BLaER1 (cell line): ENCODE measurements around the gene FRMPD4.

ENCODE experiments used
- H3K27ac ChIP-seq: shearing (Covaris generic); formaldehyde crosslinking; 2 replicates; pipeline ENCODE4 v1.8.1; 2022
- H3K27me3 ChIP-seq: shearing (Covaris generic); formaldehyde crosslinking; 2 replicates; pipeline ENCODE4 v1.8.1; 2022
- H3K36me3 ChIP-seq: shearing (Covaris generic); formaldehyde crosslinking; 2 replicates; pipeline ENCODE4 v1.8.1; 2022
- H3K4me1 ChIP-seq: shearing (Covaris generic); formaldehyde crosslinking; 2 replicates; pipeline ENCODE4 v1.8.1; 2022
- H3K4me2 ChIP-seq: shearing (Covaris generic); formaldehyde crosslinking; 2 replicates; pipeline ENCODE4 v1.8.1; 2022
- H3K4me3 ChIP-seq: shearing (Covaris generic); formaldehyde crosslinking; 2 replicates; pipeline ENCODE4 v1.8.1; 2022
- H3K9ac ChIP-seq: shearing (Covaris generic); formaldehyde crosslinking; 2 replicates; pipeline ENCODE4 v1.8.1; 2022
- H3K9me3 ChIP-seq: shearing (Covaris generic); formaldehyde crosslinking; 2 replicates; pipeline ENCODE4 v1.8.1; 2022
- H4K20me1 ChIP-seq: shearing (Covaris generic); formaldehyde crosslinking; 2 replicates; pipeline ENCODE4 v1.8.1; 2022
- Cebpa-rat ChIP-seq: shearing (Covaris generic); IDR thresholded peaks from 2 replicates; pipeline ENCODE4 v1.8.1; 2022

Gene FRMPD4

GRCh38 chrX:12378253-12378652 lies 240.0 kb downstream of the FRMPD4 start:
- no peak overlapping the region for H3K9ac ChIP-seq
- H3K36me3 ChIP-seq: no peaks in the 10 kb centered on the region
- no peak overlapping the region for H3K27ac ChIP-seq
- H3K4me2 ChIP-seq: no peak overlapping the region
- no peaks in the 10 kb centered on the region for H3K9me3 ChIP-seq
- H3K4me3 ChIP-seq: no peak overlapping the region
- H4K20me1 ChIP-seq: no peaks in the 10 kb centered on the region; the same call in 1 of the 2 replicates
- H3K27me3 ChIP-seq: peaks cover 94% of the 10 kb centered on the region
- no peaks in the 10 kb centered on the region for H3K4me1 ChIP-seq
- TF ChIP-seq Cebpa-rat: no peak

GRCh38 chrX:12378706-12379105 lies 240.4 kb downstream of the FRMPD4 start:
- H3K9me3 ChIP-seq: no peaks in the 10 kb centered on the region
- H3K27ac ChIP-seq: no peak overlapping the region
- H3K27me3 ChIP-seq: peaks cover 92% of the 10 kb centered on the region
- no peak overlapping the region for H3K4me2 ChIP-seq
- no peak for TF ChIP-seq Cebpa-rat
- no peaks in the 10 kb centered on the region for H3K36me3 ChIP-seq
- no peak overlapping the region for H3K9ac ChIP-seq
- H4K20me1 ChIP-seq: no peaks in the 10 kb centered on the region; the same call in 1 of the 2 replicates
- no peak overlapping the region for H3K4me3 ChIP-seq
- no peaks in the 10 kb centered on the region for H3K4me1 ChIP-seq

GRCh38 chrX:12379671-12380070 lies 241.4 kb downstream of the FRMPD4 start:
- no peak for TF ChIP-seq Cebpa-rat
- Histone ChIP-seq H3K4me3 (no peak overlapping the region), H3K4me1 (no peaks in the 10 kb centered on the region), H3K4me2 (no peak overlapping the region), H3K27me3 (peaks cover 91% of the 10 kb centered on the region), H3K9me3 (no peaks in the 10 kb centered on the region), H3K9ac (no peak overlapping the region), H4K20me1 (no peaks in the 10 kb centered on the region; the same call in 1 of the 2 replicates), H3K36me3 (no peaks in the 10 kb centered on the region), H3K27ac (no peak overlapping the region)

GRCh38 chrX:12383196-12383595 lies 244.9 kb downstream of the FRMPD4 start:
- H4K20me1 ChIP-seq: no peaks in the 10 kb centered on the region; the same call in 1 of the 2 replicates
- no peak overlapping the region for H3K4me2 ChIP-seq
- H3K9ac ChIP-seq: no peak overlapping the region
- no peak for TF ChIP-seq Cebpa-rat
- H3K9me3 ChIP-seq: no peaks in the 10 kb centered on the region
- H3K27ac ChIP-seq: no peak overlapping the region
- H3K27me3 ChIP-seq: peaks cover 87% of the 10 kb centered on the region
- H3K4me1 ChIP-seq: no peaks in the 10 kb centered on the region
- no peak overlapping the region for H3K4me3 ChIP-seq
- no peaks in the 10 kb centered on the region for H3K36me3 ChIP-seq

- Histone ChIP-seq H3K27ac (no peak overlapping the region), H3K36me3 (no peaks in the 10 kb centered on the region), H3K9me3 (peaks cover 5% of the 10 kb centered on the region; the same call in 1 of the 2 replicates), H3K27me3 (peaks cover 73% of the 10 kb centered on the region), H3K4me1 (no peaks in the 10 kb centered on the region), H3K4me2 (no peak overlapping the region), H4K20me1 (no peaks in the 10 kb centered on the region), H3K9ac (no peak overlapping the region), H3K4me3 (no peak overlapping the region)
- TF ChIP-seq Cebpa-rat: no peak
Observed at GRCh38 chrX:12390301-12390700, 252.0 kb downstream of the FRMPD4 start.

GRCh38 chrX:12396584-12396983 lies 258.3 kb downstream of the FRMPD4 start:
- no peaks in the 10 kb centered on the region; the same call in 1 of the 2 replicates for H4K20me1 ChIP-seq
- H3K27ac ChIP-seq: no peak overlapping the region
- peaks cover 76% of the 10 kb centered on the region for H3K27me3 ChIP-seq
- H3K9ac ChIP-seq: no peak overlapping the region
- H3K4me1 ChIP-seq: no peaks in the 10 kb centered on the region
- peaks cover 5% of the 10 kb centered on the region; the same call in 1 of the 2 replicates for H3K9me3 ChIP-seq
- H3K4me3 ChIP-seq: no peak overlapping the region
- no peak for TF ChIP-seq Cebpa-rat
- no peaks in the 10 kb centered on the region for H3K36me3 ChIP-seq
- no peak overlapping the region for H3K4me2 ChIP-seq

GRCh38 chrX:12400218-12400617 lies 261.9 kb downstream of the FRMPD4 start:
- no peak overlapping the region for H3K27ac ChIP-seq
- H3K36me3 ChIP-seq: no peaks in the 10 kb centered on the region
- no peaks in the 10 kb centered on the region; the same call in 1 of the 2 replicates for H4K20me1 ChIP-seq
- no peaks in the 10 kb centered on the region for H3K4me1 ChIP-seq
- no peak overlapping the region for H3K9ac ChIP-seq
- H3K9me3 ChIP-seq: no peaks in the 10 kb centered on the region
- no peak for TF ChIP-seq Cebpa-rat
- no peak overlapping the region for H3K4me2 ChIP-seq
- no peak overlapping the region for H3K4me3 ChIP-seq
- H3K27me3 ChIP-seq: peaks cover 84% of the 10 kb centered on the region

GRCh38 chrX:12401252-12401651 lies 263.0 kb downstream of the FRMPD4 start:
- Histone ChIP-seq H3K27me3 (peaks cover 87% of the 10 kb centered on the region), H4K20me1 (no peaks in the 10 kb centered on the region; the same call in 1 of the 2 replicates), H3K4me1 (no peaks in the 10 kb centered on the region), H3K4me3 (no peak overlapping the region), H3K9me3 (no peaks in the 10 kb centered on the region), H3K9ac (no peak overlapping the region), H3K4me2 (no peak overlapping the region), H3K36me3 (no peaks in the 10 kb centered on the region), H3K27ac (no peak overlapping the region)
- no peak for TF ChIP-seq Cebpa-rat

- H3K36me3 ChIP-seq: no peaks in the 10 kb centered on the region
- H3K9ac ChIP-seq: no peak overlapping the region
- H3K27me3 ChIP-seq: peaks cover 93% of the 10 kb centered on the region
- no peak for TF ChIP-seq Cebpa-rat
- H3K27ac ChIP-seq: no peak overlapping the region
- H3K4me3 ChIP-seq: no peak overlapping the region
- H3K9me3 ChIP-seq: no peaks in the 10 kb centered on the region
- no peaks in the 10 kb centered on the region for H3K4me1 ChIP-seq
- H3K4me2 ChIP-seq: no peak overlapping the region
- H4K20me1 ChIP-seq: no peaks in the 10 kb centered on the region; the same call in 1 of the 2 replicates
Observed at GRCh38 chrX:12403474-12404082, 265.3 kb downstream of the FRMPD4 start.

GRCh38 chrX:12405306-12405705 lies 267.0 kb downstream of the FRMPD4 start:
- TF ChIP-seq Cebpa-rat: no peak
- no peaks in the 10 kb centered on the region for H3K9me3 ChIP-seq
- H4K20me1 ChIP-seq: no peaks in the 10 kb centered on the region
- H3K36me3 ChIP-seq: no peaks in the 10 kb centered on the region
- H3K27me3 ChIP-seq: peaks cover 95% of the 10 kb centered on the region
- H3K27ac ChIP-seq: no peak overlapping the region
- no peak overlapping the region for H3K9ac ChIP-seq
- no peaks in the 10 kb centered on the region for H3K4me1 ChIP-seq
- H3K4me3 ChIP-seq: no peak overlapping the region
- H3K4me2 ChIP-seq: no peak overlapping the region
